RWPE2 (cell line): ENCODE measurements around the gene THSD4.

ENCODE experiments used
- ATAC-seq: fragments of 200-7000 bp; cut with Tn5 transposase; 3 replicates; pipeline ENCODE4 v1.9.1; 2021; ENCODE audit warnings: low read depth
- DNase-seq: peaks from one replicate; pipeline ENCODE4 v3.0.0-alpha.2; 2020; ENCODE audit warnings: low spot score
- H3K27ac ChIP-seq: fragments of 450-650 bp; 2 replicates; pipeline ENCODE4 v1.5.1; 2017; ENCODE audit warnings: mild to moderate bottlenecking; ENCODE audit not compliant: poor library complexity, severe bottlenecking
- H3K27me3 ChIP-seq: fragments of 250-450 bp; sonication (Bioruptor Pico); 2 replicates; pipeline ENCODE4 v1.5.1; 2021; ENCODE audit warnings: mild to moderate bottlenecking, moderate library complexity; ENCODE audit not compliant: insufficient read depth, poor library complexity, severe bottlenecking
- H3K36me3 ChIP-seq: fragments of 250-450 bp; sonication (Bioruptor Pico); 2 replicates; pipeline ENCODE4 v1.5.1; 2020; ENCODE audit warnings: low read depth, mild to moderate bottlenecking, moderate library complexity
- H3K4me1 ChIP-seq: fragments of 250-450 bp; sonication (Bioruptor Pico); 2 replicates; pipeline ENCODE4 v1.5.1; 2021; ENCODE audit warnings: mild to moderate bottlenecking, moderate library complexity; ENCODE audit not compliant: insufficient read depth, poor library complexity, severe bottlenecking
- H3K4me3 ChIP-seq: fragments of 250-450 bp; sonication (Bioruptor Pico); 2 replicates; pipeline ENCODE4 v1.5.1; 2021; ENCODE audit warnings: mild to moderate bottlenecking, moderate library complexity; ENCODE audit not compliant: severe bottlenecking
- H3K9me3 ChIP-seq: fragments of 250-450 bp; sonication (Bioruptor Pico); 2 replicates; pipeline ENCODE4 v1.5.1; 2021; ENCODE audit warnings: mild to moderate bottlenecking, moderate library complexity; ENCODE audit not compliant: severe bottlenecking
- CTCF ChIP-seq: fragments of 450-650 bp; IDR thresholded peaks from one replicate; pipeline ENCODE4 v1.5.1; 2017; ENCODE audit warnings: mild to moderate bottlenecking, moderate library complexity; ENCODE audit not compliant: poor library complexity, severe bottlenecking

Gene THSD4

GRCh38 chr15:71413419-71413818, 298.1 kb downstream of the THSD4 start:
- ATAC-seq (no peak), DNase-seq (no peak)
- Histone ChIP-seq H3K27me3 (no peaks in the 10 kb centered on the region), H3K27ac (no peak overlapping the region), H3K9me3 (no peaks in the 10 kb centered on the region), H3K36me3 (peaks cover 45% of the 10 kb centered on the region), H3K4me3 (no peak overlapping the region), H3K4me1 (no peaks in the 10 kb centered on the region)
- TF ChIP-seq CTCF: no peak

- H3K4me1 ChIP-seq: no peaks in the 10 kb centered on the region
- H3K27me3 ChIP-seq: no peaks in the 10 kb centered on the region
- no peak for TF ChIP-seq CTCF
- H3K36me3 ChIP-seq: peaks cover 45% of the 10 kb centered on the region
- no peak overlapping the region for H3K27ac ChIP-seq
- ATAC-seq (no peak), DNase-seq (no peak)
- no peaks in the 10 kb centered on the region for H3K9me3 ChIP-seq
- no peak overlapping the region for H3K4me3 ChIP-seq
These were observed 299.6 kb downstream of the THSD4 start for GRCh38 chr15:71414853-71415252.

- TF ChIP-seq CTCF: no peak
- Histone ChIP-seq H3K27me3 (no peaks in the 10 kb centered on the region), H3K9me3 (no peaks in the 10 kb centered on the region), H3K36me3 (0 out of 2 replicates have a peak, but pooled peaks cover 8% of the 10 kb centered on the region), H3K4me3 (no peak overlapping the region), H3K27ac (no peak overlapping the region), H3K4me1 (no peaks in the 10 kb centered on the region)
- DNase-seq (no peak), ATAC-seq (no peak)
These were observed 307.4 kb downstream of the THSD4 start for GRCh38 chr15:71422530-71423259.

- peaks cover 8% of the 10 kb centered on the region; the same call in 1 of the 2 replicates for H3K36me3 ChIP-seq
- H3K9me3 ChIP-seq: no peaks in the 10 kb centered on the region
- H3K27ac ChIP-seq: no peak overlapping the region
- no peaks in the 10 kb centered on the region for H3K27me3 ChIP-seq
- H3K4me1 ChIP-seq: no peaks in the 10 kb centered on the region
- no peak for TF ChIP-seq CTCF
- DNase-seq (no peak), ATAC-seq (no peak)
- no peak overlapping the region for H3K4me3 ChIP-seq
These were observed 309.5 kb downstream of the THSD4 start for GRCh38 chr15:71424765-71425164.

GRCh38 chr15:71425388-71425787, 310.1 kb downstream of the THSD4 start:
- no peak for TF ChIP-seq CTCF
- H3K4me1 ChIP-seq: no peaks in the 10 kb centered on the region
- ATAC-seq (no peak), DNase-seq (no peak)
- no peaks in the 10 kb centered on the region for H3K9me3 ChIP-seq
- H3K27ac ChIP-seq: no peak overlapping the region
- H3K27me3 ChIP-seq: no peaks in the 10 kb centered on the region
- peaks cover 8% of the 10 kb centered on the region; the same call in 1 of the 2 replicates for H3K36me3 ChIP-seq
- H3K4me3 ChIP-seq: no peak overlapping the region
